Heart left ventricle (tissue), 13 donors: ENCODE data around the gene TACC2.

Experiments
- CTCF ChIP-seq, 12 donors: fragments of 200-600 bp; sonication (generic) in 4 of 12; IDR thresholded peaks; one replicate each; pipeline versions ENCODE4 v1.5.0 to v1.8.0; 2018 to 2022; ENCODE audit warnings: antibody characterized with exemption in 12 of 12, mild to moderate bottlenecking in 5 of 12
- POLR2A ChIP-seq, 2 donors: fragments of 450-650 bp; IDR thresholded peaks; one replicate each; pipeline ENCODE4 v1.6.1; 2017; ENCODE audit warnings: antibody characterized with exemption in 2 of 2, mild to moderate bottlenecking in 2 of 2, moderate library complexity in 2 of 2
- donor health status: ischemic (EF 13 %, LVEDD 7.1; RV severe dilation, severe dysfunction).
- donor health status: DM: no; HTN: yes; CAD: no.
- donor health status: DM: no; HTN: no; CAD: no.
- donor health status: ischemic (EF 25% LVEDD 6.9; RV normal size, moderate dysfunction).
- donor health status: ischemic (EF 25% LVEDD 5.7; RV mildly dilated, moderate dysfunction).
- donor health status: ischemic (EF 35%, LVEDD 5.7; RV mildly dilated, moderate dysfunction).
- donor health status: nonischemic (EF 11% LVEDD 7.7; RV severe dilation, severe dysfunction).
- donor health status: DM: yes; HTN: yes; CAD: no.
- donor health status: PGD.
- donor health status: ischemic (EF 29% LVEDD 5.4; RV normal size, mild dysfunction).
- donor health status: nonischemic (EF 23%, LVEDD 6.1; RV moderate dilation, normal function).

GRCh38 chr10:122190176-122190943 lies 201.4 kb downstream of the TACC2 start:
- TF ChIP-seq CTCF (IDR thresholded peaks at IDR 0.05) (no peak), POLR2A (IDR thresholded peaks at IDR 0.05) (no peak)
